ENCODE results near the gene CUTA.

DNA sequence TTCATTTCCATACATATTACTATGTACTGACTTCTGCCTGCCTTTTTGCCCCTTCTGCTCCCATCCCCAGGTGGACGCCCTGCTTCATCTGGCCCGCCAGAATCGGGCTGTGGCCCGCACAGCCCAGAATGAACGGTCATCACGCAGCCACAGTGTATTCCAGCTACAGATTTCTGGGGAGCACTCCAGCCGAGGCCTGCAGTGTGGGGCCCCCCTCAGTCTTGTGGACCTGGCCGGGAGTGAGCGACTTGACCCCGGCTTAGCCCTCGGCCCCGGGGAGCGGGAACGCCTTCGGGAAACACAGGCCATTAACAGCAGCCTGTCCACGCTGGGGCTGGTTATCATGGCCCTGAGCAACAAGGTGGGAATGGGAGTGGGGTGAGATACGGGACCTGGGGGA, 11.8 kb downstream of the CUTA start:
- TF ChIP-seq, protein P1, sequence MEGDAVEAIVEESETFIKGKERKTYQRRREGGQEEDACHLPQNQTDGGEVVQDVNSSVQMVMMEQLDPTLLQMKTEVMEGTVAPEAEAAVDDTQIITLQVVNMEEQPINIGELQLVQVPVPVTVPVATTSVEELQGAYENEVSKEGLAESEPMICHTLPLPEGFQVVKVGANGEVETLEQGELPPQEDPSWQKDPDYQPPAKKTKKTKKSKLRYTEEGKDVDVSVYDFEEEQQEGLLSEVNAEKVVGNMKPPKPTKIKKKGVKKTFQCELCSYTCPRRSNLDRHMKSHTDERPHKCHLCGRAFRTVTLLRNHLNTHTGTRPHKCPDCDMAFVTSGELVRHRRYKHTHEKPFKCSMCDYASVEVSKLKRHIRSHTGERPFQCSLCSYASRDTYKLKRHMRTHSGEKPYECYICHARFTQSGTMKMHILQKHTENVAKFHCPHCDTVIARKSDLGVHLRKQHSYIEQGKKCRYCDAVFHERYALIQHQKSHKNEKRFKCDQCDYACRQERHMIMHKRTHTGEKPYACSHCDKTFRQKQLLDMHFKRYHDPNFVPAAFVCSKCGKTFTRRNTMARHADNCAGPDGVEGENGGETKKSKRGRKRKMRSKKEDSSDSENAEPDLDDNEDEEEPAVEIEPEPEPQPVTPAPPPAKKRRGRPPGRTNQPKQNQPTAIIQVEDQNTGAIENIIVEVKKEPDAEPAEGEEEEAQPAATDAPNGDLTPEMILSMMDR (conservative IDR thresholded peaks at IDR 0.05): no peak
- TF ChIP-seq ZFX (IDR thresholded peaks at IDR 0.05): no peak

All from C4-2B (cell line).